ENCODE measurements around the gene SSTR4.

- TF ChIP-seq CTCF (IDR thresholded peaks at IDR 0.05; ENCODE audit: extremely low read depth in 1 of 2, insufficient read depth in 1 of 2, low read depth in 1 of 2, low read length in 2 of 2) (no peak), MYC (IDR thresholded peaks at IDR 0.05; ENCODE audit: low read depth, low read length) (no peak), POLR2A (IDR thresholded peaks at IDR 0.05; ENCODE audit: low read depth, low read length) (no peak), EZH2 (IDR thresholded peaks at IDR 0.05; ENCODE audit: borderline replicate concordance, low read depth, low read length, severe bottlenecking) (no peak), POLR2AphosphoS5 (IDR thresholded peaks at IDR 0.05; ENCODE audit: insufficient read depth, low read depth, low read length) (no peak), MAX (IDR thresholded peaks at IDR 0.05; ENCODE audit: insufficient read depth, insufficient read length) (no peak), FOS (IDR thresholded peaks at IDR 0.05; ENCODE audit: borderline replicate concordance, insufficient read depth, low read length) (no peak)
Observed at GRCh38 chr20:23042270-23042669, 7.2 kb downstream of the SSTR4 start.
